GM12878 (cell line): ENCODE measurements around the gene TYK2. TPM values are rescaled to one million over a fixed set of nuclear protein-coding genes. Genes with fewer than 3 reads are reported as not detected.
A peak's percentile ranks its signal among the peaks of the same experiment; 100 is the strongest.

ENCODE experiments used
- ATF3 ChIP-seq: IDR thresholded peaks from 2 replicates; pipeline ENCODE4 v1.6.1; 2011; ENCODE audit warnings: low read depth, mild to moderate bottlenecking, low read length, moderate library complexity, borderline replicate concordance; ENCODE audit errors: extremely low read depth
- CHD4 ChIP-seq: fragments of 200-600 bp; sonication (generic); IDR thresholded peaks from 2 replicates; pipeline ENCODE4 v1.6.1; 2016; ENCODE audit warnings: mild to moderate bottlenecking
- DPF2 ChIP-seq: fragments of 450-650 bp; IDR thresholded peaks from 2 replicates; pipeline ENCODE4 v1.6.1; 2017; ENCODE audit warnings: mild to moderate bottlenecking
- E2F4 ChIP-seq: IDR thresholded peaks from 2 replicates; pipeline ENCODE4 v1.6.1; 2012; ENCODE audit warnings: low read depth, low read length, improper control_type of control experiment
- FOS ChIP-seq: IDR thresholded peaks from 3 replicates; pipeline ENCODE4 v1.6.1; 2011; ENCODE audit warnings: borderline replicate concordance; ENCODE audit not compliant: insufficient read length; ENCODE audit errors: extremely low read depth
- FOXK2 ChIP-seq: fragments of 450-650 bp; IDR thresholded peaks from 2 replicates; pipeline ENCODE4 v1.6.1; 2017; ENCODE audit warnings: mild to moderate bottlenecking, moderate library complexity
- HCFC1 ChIP-seq: fragments of 150-350 bp; IDR thresholded peaks from 2 replicates; pipeline ENCODE4 v1.6.1; 2014; ENCODE audit warnings: low read length
- IRF3 ChIP-seq: fragments of 450-650 bp; IDR thresholded peaks from 2 replicates; pipeline ENCODE4 v1.6.1; 2014; ENCODE audit warnings: mild to moderate bottlenecking
- KAT2A ChIP-seq: conservative IDR thresholded peaks from 2 replicates; pipeline ENCODE4 v1.6.1; 2011; ENCODE audit warnings: low read depth, low read length; ENCODE audit not compliant: control insufficient read depth
- MAX ChIP-seq: IDR thresholded peaks from 2 replicates; pipeline ENCODE4 v1.6.1; 2012; ENCODE audit warnings: low read depth, low read length, improper control_type of control experiment
- MYC ChIP-seq: IDR thresholded peaks from 2 replicates; pipeline ENCODE4 v1.6.1; 2011; ENCODE audit warnings: mild to moderate bottlenecking, low read length, moderate library complexity, inconsistent platforms; ENCODE audit not compliant: insufficient read depth, insufficient replicate concordance, insufficient read length, severe bottlenecking
- NBN ChIP-seq: fragments of 450-650 bp; IDR thresholded peaks from 2 replicates; pipeline ENCODE4 v1.6.1; 2016
- NFXL1 ChIP-seq: fragments of 450-650 bp; IDR thresholded peaks from 2 replicates; pipeline ENCODE4 v1.6.1; 2017; ENCODE audit warnings: antibody characterized with exemption, mild to moderate bottlenecking, borderline replicate concordance
- NFYB ChIP-seq: IDR thresholded peaks from 2 replicates; pipeline ENCODE4 v1.6.1; 2011; ENCODE audit warnings: low read depth, mild to moderate bottlenecking, low read length, improper control_type of control experiment, moderate library complexity; ENCODE audit not compliant: insufficient read depth
- POLR2A ChIP-seq: IDR thresholded peaks from 2 replicates; pipeline ENCODE4 v1.6.1; 2011; ENCODE audit warnings: low read depth, mild to moderate bottlenecking, low read length
- RCOR1 ChIP-seq: conservative IDR thresholded peaks from 2 replicates; pipeline ENCODE4 v1.6.1; 2012; ENCODE audit warnings: low read depth, low read length, improper control_type of control experiment
- SIN3A ChIP-seq: IDR thresholded peaks from 2 replicates; pipeline ENCODE4 v1.6.1; 2012; ENCODE audit warnings: low read depth, low read length, improper control_type of control experiment
- SKIL ChIP-seq: fragments of 450-650 bp; IDR thresholded peaks from 2 replicates; pipeline ENCODE4 v1.6.1; 2017; ENCODE audit warnings: mild to moderate bottlenecking, low read depth, inconsistent platforms; ENCODE audit not compliant: poor library complexity, severe bottlenecking
- SMAD5 ChIP-seq: IDR thresholded peaks from 2 replicates; pipeline ENCODE4 v1.6.1; 2016; ENCODE audit warnings: antibody characterized with exemption, low read depth
- SRF ChIP-seq, 2 experiments: IDR thresholded peaks; 2 replicates each; pipeline ENCODE4 v1.6.1; 2011; ENCODE audit warnings: low read depth in 2 of 2, low read length in 2 of 2, mild to moderate bottlenecking in 1 of 2, moderate library complexity in 1 of 2
- SUPT20H ChIP-seq: IDR thresholded peaks from 2 replicates; pipeline ENCODE4 v1.6.1; 2011; ENCODE audit warnings: low read depth, mild to moderate bottlenecking, low read length, moderate library complexity, borderline replicate concordance; ENCODE audit not compliant: control insufficient read depth
- TARDBP ChIP-seq: IDR thresholded peaks from 2 replicates; pipeline ENCODE4 v1.6.1; 2016; ENCODE audit warnings: borderline replicate concordance
- TCF7 ChIP-seq: IDR thresholded peaks from 2 replicates; pipeline ENCODE4 v1.6.1; 2014; ENCODE audit warnings: antibody characterized with exemption, borderline replicate concordance
- USF2 ChIP-seq: IDR thresholded peaks from 2 replicates; pipeline ENCODE4 v1.6.1; 2011; ENCODE audit warnings: low read depth, low read length, improper control_type of control experiment, borderline replicate concordance
- ZBED1 ChIP-seq: IDR thresholded peaks from 2 replicates; pipeline ENCODE4 v1.6.1; 2016; ENCODE audit warnings: borderline replicate concordance
- ZNF622 ChIP-seq: fragments of 450-650 bp; IDR thresholded peaks from 2 replicates; pipeline ENCODE4 v1.6.1; 2017; ENCODE audit warnings: mild to moderate bottlenecking, inconsistent platforms
- polyA plus RNA-seq, 11 experiments: library from polyadenylated mRNA; depleted of rRNA in 4 of 11; unstranded in 6 of 11; stranded (reverse) in 5 of 11; fragments of >200 nt; fragmentation: Nextera tagmentation in 4 of 11; fragmentation: Illumina TruSeq in 1 of 11; extraction: Ambion mirVana in 4 of 11; extraction: Trizol in 1 of 11; gene quantifications; 1 replicate in 1 of 11; 2 replicates in 10 of 11; pipeline versions ENCODE4 v1.2.1 to v1.2.3, GENCODE V29; 2011 to 2016; ENCODE audit warnings: inconsistent platforms in 2 of 11, missing spikeins in 2 of 11, low read depth in 1 of 11
- total RNA-seq, 4 experiments: library from RNA; depleted of rRNA in 3 of 4; stranded (reverse); fragments of >200 nt in 3 of 4; fragmentation: Illumina TruSeq in 1 of 4; extraction: Trizol in 1 of 4; gene quantifications; 2 replicates each; pipeline versions ENCODE4 v1.2.1 to v1.2.3, GENCODE V29; 2013 to 2021

TYK2 gene
- total and polyA plus RNA-seq, 10 of the 15 experiments (the other 5 are each of a cell fraction or from before 2014, with no cell fraction given): 36.4 to 364 (median 179) TPM

GRCh38 chr19:10380313-10381102, at the start of gene TYK2 (continued):
- TF ChIP-seq ATF3 (no peak), MAX (peak; percentile 73), POLR2A (peak; percentile 92), FOXK2 (no peak), USF2 (no peak), RCOR1 (no peak), MYC (peak; percentile 34), ZNF622 (no peak), NBN (peak; percentile 92), NFXL1 (no peak), DPF2 (peak; percentile 62), TCF7 (no peak), HCFC1 (no peak), TARDBP (peak; percentile 62; the same call in 1 of the 2 replicates), NFYB (peak; percentile 99), IRF3 (peak; percentile 95), ZBED1 (no peak), SUPT20H (no peak), SIN3A (peak; percentile 81; the same call in 1 of the 2 replicates), KAT2A (no peak), SKIL (no peak), E2F4 (peak; percentile 72; the same call in 1 of the 2 replicates), SMAD5 (peak; percentile 77; the same call in 1 of the 2 replicates), SRF (IDR thresholded peaks at IDR 0.05; ENCODE audit: low read depth in 2 of 2, low read length in 2 of 2) (no peak), CHD4 (no peak), FOS (peak; percentile 91)
